HCT116 (cell line): ENCODE results near the gene METTL17.

Experiments used
- CBX3 ChIP-seq: IDR thresholded peaks from 2 replicates; pipeline ENCODE4 v1.6.1; 2012; ENCODE audit warnings: low read depth
- EGR1 ChIP-seq: IDR thresholded peaks from 2 replicates; pipeline ENCODE4 v1.6.1; 2012; ENCODE audit warnings: low read depth
- ELF1 ChIP-seq: IDR thresholded peaks from 2 replicates; pipeline ENCODE4 v1.6.1; 2012; ENCODE audit warnings: low read depth, borderline replicate concordance
- EZH2 ChIP-seq: fragments of 200-600 bp; sonication (generic); IDR thresholded peaks from 2 replicates; pipeline ENCODE4 v1.6.1; 2017; ENCODE audit warnings: antibody characterized with exemption, mixed run types
- EZH2phosphoT487 ChIP-seq: fragments of 200-600 bp; IDR thresholded peaks from 2 replicates; pipeline ENCODE4 v1.6.1; 2018; ENCODE audit warnings: antibody characterized with exemption, borderline replicate concordance
- FOSL1 ChIP-seq: IDR thresholded peaks from 2 replicates; pipeline ENCODE4 v1.6.1; 2012; ENCODE audit warnings: low read depth
- POLR2A ChIP-seq: IDR thresholded peaks from 2 replicates; pipeline ENCODE4 v1.7.0; 2011; ENCODE audit warnings: borderline replicate concordance; ENCODE audit not compliant: insufficient read depth, insufficient read length; ENCODE audit errors: extremely low read depth
- POLR2AphosphoS5 ChIP-seq: IDR thresholded peaks from 2 replicates; pipeline ENCODE4 v1.6.1; 2011; ENCODE audit warnings: mild to moderate bottlenecking, low read depth, low read length, moderate library complexity
- RAD21 ChIP-seq: IDR thresholded peaks from 2 replicates; pipeline ENCODE4 v1.6.1; 2012; ENCODE audit warnings: low read depth, mild to moderate bottlenecking
- REST ChIP-seq: IDR thresholded peaks from 2 replicates; pipeline ENCODE4 v1.6.1; 2012; ENCODE audit warnings: low read depth
- SRF ChIP-seq: IDR thresholded peaks from 2 replicates; pipeline ENCODE4 v1.6.1; 2012; ENCODE audit warnings: low read depth
- ZBTB33 ChIP-seq: IDR thresholded peaks from 2 replicates; pipeline ENCODE4 v1.6.1; 2011; ENCODE audit warnings: mild to moderate bottlenecking, low read length, moderate library complexity; ENCODE audit not compliant: insufficient replicate concordance; ENCODE audit errors: extremely low read depth
- TF ChIP-seq, protein P1 (sequence below), 3 experiments: fragments of 200-600 bp in 1 of 3; sonication (generic) in 1 of 3; IDR thresholded peaks in 2 of 3; conservative IDR thresholded peaks in 1 of 3; 2 replicates each; pipeline ENCODE4 v1.5.1; 2012 to 2017; ENCODE audit warnings: low read depth in 2 of 3, low read length in 2 of 3, antibody characterized with exemption in 1 of 3, borderline replicate concordance in 1 of 3, control low read depth in 1 of 3, mild to moderate bottlenecking in 1 of 3, mixed read lengths in 1 of 3, mixed run types in 1 of 3, moderate library complexity in 1 of 3; ENCODE audit not compliant: insufficient read depth in 1 of 3
- TF ChIP-seq, protein P2 (sequence below): IDR thresholded peaks from 2 replicates; pipeline ENCODE4 v1.6.1; 2012

DNA sequence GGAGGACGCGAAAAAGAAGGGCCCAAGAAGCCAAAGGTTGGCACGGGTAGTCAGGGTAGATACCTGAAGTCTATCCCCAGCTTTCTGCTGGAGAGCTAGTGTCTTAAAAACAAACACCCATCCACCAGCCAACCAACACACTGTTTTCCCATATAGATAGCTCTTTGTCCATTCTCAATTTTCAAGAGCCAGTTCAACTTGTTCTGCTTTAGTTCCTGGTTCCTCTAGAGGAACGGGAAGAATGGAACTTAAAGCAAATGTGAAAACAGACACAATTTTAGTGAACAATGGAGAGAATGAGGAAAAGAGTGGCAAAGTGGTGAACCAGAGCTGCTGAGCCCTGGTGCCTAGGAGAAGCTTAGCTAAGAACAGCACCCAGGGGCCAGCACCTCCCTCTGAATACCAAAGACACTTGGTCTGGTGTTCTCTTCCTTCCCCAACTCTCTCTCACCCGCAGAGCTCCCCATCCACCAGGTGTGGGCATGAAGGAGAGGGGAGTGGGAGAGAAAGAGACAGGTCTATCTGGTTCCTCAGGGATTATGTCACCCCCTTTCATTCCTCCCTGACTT is 31.3 kb downstream of the METTL17 start:
- TF ChIP-seq, protein P1, sequence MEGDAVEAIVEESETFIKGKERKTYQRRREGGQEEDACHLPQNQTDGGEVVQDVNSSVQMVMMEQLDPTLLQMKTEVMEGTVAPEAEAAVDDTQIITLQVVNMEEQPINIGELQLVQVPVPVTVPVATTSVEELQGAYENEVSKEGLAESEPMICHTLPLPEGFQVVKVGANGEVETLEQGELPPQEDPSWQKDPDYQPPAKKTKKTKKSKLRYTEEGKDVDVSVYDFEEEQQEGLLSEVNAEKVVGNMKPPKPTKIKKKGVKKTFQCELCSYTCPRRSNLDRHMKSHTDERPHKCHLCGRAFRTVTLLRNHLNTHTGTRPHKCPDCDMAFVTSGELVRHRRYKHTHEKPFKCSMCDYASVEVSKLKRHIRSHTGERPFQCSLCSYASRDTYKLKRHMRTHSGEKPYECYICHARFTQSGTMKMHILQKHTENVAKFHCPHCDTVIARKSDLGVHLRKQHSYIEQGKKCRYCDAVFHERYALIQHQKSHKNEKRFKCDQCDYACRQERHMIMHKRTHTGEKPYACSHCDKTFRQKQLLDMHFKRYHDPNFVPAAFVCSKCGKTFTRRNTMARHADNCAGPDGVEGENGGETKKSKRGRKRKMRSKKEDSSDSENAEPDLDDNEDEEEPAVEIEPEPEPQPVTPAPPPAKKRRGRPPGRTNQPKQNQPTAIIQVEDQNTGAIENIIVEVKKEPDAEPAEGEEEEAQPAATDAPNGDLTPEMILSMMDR (IDR thresholded peaks at IDR 0.05 in 2 of 3, conservative IDR thresholded peaks at IDR 0.05 in 1 of 3; ENCODE audit: borderline replicate concordance in 1 of 3, insufficient read depth in 1 of 3, low read depth in 2 of 3, low read length in 2 of 3) = no peak
- TF ChIP-seq, protein P2, sequence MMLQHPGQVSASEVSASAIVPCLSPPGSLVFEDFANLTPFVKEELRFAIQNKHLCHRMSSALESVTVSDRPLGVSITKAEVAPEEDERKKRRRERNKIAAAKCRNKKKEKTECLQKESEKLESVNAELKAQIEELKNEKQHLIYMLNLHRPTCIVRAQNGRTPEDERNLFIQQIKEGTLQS = no peak
- TF ChIP-seq POLR2AphosphoS5 (no peak), FOSL1 (no peak), EZH2phosphoT487 (no peak), SRF (no peak), EGR1 (no peak), REST (no peak), POLR2A (no peak), ELF1 (no peak), ZBTB33 (no peak), EZH2 (no peak), RAD21 (no peak), CBX3 (no peak)
